Testis (tissue), 2 donors: ENCODE results near the gene SYNGR1.

Source experiments
- POLR2A ChIP-seq: fragments of 450-650 bp; IDR thresholded peaks from one replicate; pipeline ENCODE4 v1.6.1; 2017; ENCODE audit warnings: antibody characterized with exemption, mild to moderate bottlenecking, moderate library complexity
- TF ChIP-seq, protein P1 (sequence below), 3 experiments: fragments of 450-650 bp in 2 of 3; fragments of 200-600 bp in 1 of 3; sonication (generic) in 1 of 3; IDR thresholded peaks; one replicate each; pipeline ENCODE4 v1.5.1; 2016 to 2019; ENCODE audit warnings: antibody characterized with exemption in 3 of 3, mild to moderate bottlenecking in 2 of 3, moderate library complexity in 1 of 3

DNA sequence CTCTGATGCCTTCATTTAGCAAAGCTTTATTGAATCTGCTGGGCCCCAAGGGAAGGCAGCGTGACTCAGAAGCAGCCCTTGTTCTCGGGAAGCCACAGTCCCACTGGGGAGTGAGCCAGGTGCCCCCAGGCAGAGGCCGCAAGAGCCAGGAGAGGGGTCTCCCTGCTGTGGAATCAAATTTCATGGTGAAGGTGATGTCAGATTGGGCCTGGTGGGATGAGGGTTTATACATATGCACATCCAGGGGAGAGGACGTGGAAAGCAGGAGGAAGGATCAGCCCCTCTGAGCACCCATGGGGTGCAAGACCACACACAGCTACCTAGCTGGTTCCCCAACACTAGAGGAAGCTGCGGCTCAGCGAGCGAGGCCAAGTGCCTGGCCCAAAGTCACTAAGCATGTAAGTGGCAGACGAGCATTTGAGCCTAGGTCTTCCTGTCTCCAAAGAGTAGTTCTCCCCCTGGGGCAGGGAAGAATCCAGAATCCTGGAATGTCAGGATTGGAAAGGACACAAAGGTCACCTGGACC is 2.0 kb downstream of the SYNGR1 start:
- TF ChIP-seq, protein P1, sequence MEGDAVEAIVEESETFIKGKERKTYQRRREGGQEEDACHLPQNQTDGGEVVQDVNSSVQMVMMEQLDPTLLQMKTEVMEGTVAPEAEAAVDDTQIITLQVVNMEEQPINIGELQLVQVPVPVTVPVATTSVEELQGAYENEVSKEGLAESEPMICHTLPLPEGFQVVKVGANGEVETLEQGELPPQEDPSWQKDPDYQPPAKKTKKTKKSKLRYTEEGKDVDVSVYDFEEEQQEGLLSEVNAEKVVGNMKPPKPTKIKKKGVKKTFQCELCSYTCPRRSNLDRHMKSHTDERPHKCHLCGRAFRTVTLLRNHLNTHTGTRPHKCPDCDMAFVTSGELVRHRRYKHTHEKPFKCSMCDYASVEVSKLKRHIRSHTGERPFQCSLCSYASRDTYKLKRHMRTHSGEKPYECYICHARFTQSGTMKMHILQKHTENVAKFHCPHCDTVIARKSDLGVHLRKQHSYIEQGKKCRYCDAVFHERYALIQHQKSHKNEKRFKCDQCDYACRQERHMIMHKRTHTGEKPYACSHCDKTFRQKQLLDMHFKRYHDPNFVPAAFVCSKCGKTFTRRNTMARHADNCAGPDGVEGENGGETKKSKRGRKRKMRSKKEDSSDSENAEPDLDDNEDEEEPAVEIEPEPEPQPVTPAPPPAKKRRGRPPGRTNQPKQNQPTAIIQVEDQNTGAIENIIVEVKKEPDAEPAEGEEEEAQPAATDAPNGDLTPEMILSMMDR (IDR thresholded peaks at IDR 0.05), result no peak
- TF ChIP-seq POLR2A, result no peak
